Activated CD8-positive, alpha-beta memory T cell treated with anti-CD3 and anti-CD28 coated beads, Interleukin-2, amount 50 U/mL, for 24 hours (primary cell): Measurements from ENCODE around the gene PRORP.
"Not testable (repeated sequence)": the region's sequence is repeated elsewhere in the genome, so short reads cannot be mapped to it uniquely, and the experiment has no call there.

ENCODE experiments used
- DNase-seq: peaks from one replicate; pipeline ENCODE4 v3.0.0-alpha.2; 2020; ENCODE audit errors: extremely low read depth

Gene PRORP

GRCh38 chr14:35121887-35122695 is at the start of gene PRORP, which contains the start of gene PPP2R3C:
PRORP (plus strand) TSS chr14:35122552; CDS start chr14:35123246, 694 bp downstream.
PPP2R3C (minus strand) TSS chr14:35121990; CDS start chr14:35121959, 31 bp downstream.
- DNase-seq = peak; percentile 62

- no peak for DNase-seq
Measured at GRCh38 chr14:35073486-35073885, 48.9 kb upstream of the PRORP start.

- no peak for DNase-seq
Measured at GRCh38 chr14:35078082-35078481, 44.3 kb upstream of the PRORP start.

- DNase-seq = no peak
Measured at GRCh38 chr14:35079742-35080141, 42.6 kb upstream of the PRORP start.

GRCh38 chr14:35083530-35084150 is 38.7 kb upstream of the PRORP start:
- no peak for DNase-seq

GRCh38 chr14:35085441-35085840 is 36.9 kb upstream of the PRORP start:
- no peak for DNase-seq

GRCh38 chr14:35088514-35088913 is 33.8 kb upstream of the PRORP start:
- DNase-seq = no peak

GRCh38 chr14:35094645-35095044 is 27.7 kb upstream of the PRORP start:
- not testable (repeated sequence) for DNase-seq

- DNase-seq = no peak
Measured at GRCh38 chr14:35107866-35108265, 14.5 kb upstream of the PRORP start.

GRCh38 chr14:35112641-35113040 is 9.7 kb upstream of the PRORP start:
- DNase-seq = no peak

- no peak for DNase-seq
Measured at GRCh38 chr14:35113308-35113950, 8.9 kb upstream of the PRORP start.

GRCh38 chr14:35114036-35114435 is 8.3 kb upstream of the PRORP start:
- no peak for DNase-seq

GRCh38 chr14:35116242-35116641 is 6.1 kb upstream of the PRORP start:
- DNase-seq = no peak

GRCh38 chr14:35117112-35117511 is 5.2 kb upstream of the PRORP start:
- DNase-seq = no peak

- no peak for DNase-seq
Measured at GRCh38 chr14:35121026-35121886, 1.1 kb upstream of the PRORP start.

- DNase-seq = no peak
Measured at GRCh38 chr14:35122696-35123387, 490 bp downstream of the PRORP start.

GRCh38 chr14:35123388-35123703 is 994 bp downstream of the PRORP start:
- no peak for DNase-seq

GRCh38 chr14:35124127-35124526 is 1.8 kb downstream of the PRORP start:
- DNase-seq = no peak

GRCh38 chr14:35133542-35134328 is 11.4 kb downstream of the PRORP start:
- DNase-seq = no peak

- DNase-seq = no peak
Measured at GRCh38 chr14:35134329-35135123, 12.2 kb downstream of the PRORP start.
